Calu3 (cell line): ENCODE measurements around the gene KRT85. TPM values are rescaled to one million over a fixed set of nuclear protein-coding genes. Genes with fewer than 3 reads are reported as not detected.

Experiments
- Bru-seq: library from RNA; stranded (reverse); fragments of 400-500 nt; gene quantifications from one replicate; lab custom pipeline; 2021; lab: Mats Ljungman, UMichigan
- BruChase-seq, 2 experiments: library from RNA; stranded (reverse); fragments of 400-500 nt; gene quantifications; one replicate each; lab custom pipeline; 2021; lab: Mats Ljungman, UMichigan
- BruUV-seq: library from RNA; stranded (reverse); fragments of 400-500 nt; replicated peaks from 2 replicates; lab custom pipeline; 2021; lab: Mats Ljungman, UMichigan
- CTCF ChIA-PET: fragments of 300-600 bp; sonication (Branson Sonifier 250); formaldehyde crosslinking; loops from one replicate; lab custom pipeline; 2022; ENCODE audit warnings: antibody characterized with exemption; lab: Charles Lee
- DNase-seq: peaks from one replicate; pipeline ENCODE4 v3.0.0; 2022
- H3K27ac Mint-ChIP-seq: one replicate; pipeline ENCODE4 v1.8.0; 2022; ENCODE audit warnings: mixed read lengths; ENCODE audit not compliant: unreplicated experiment
- H3K27me3 Mint-ChIP-seq: one replicate; pipeline ENCODE4 v1.8.0; 2022; ENCODE audit warnings: mixed read lengths; ENCODE audit not compliant: unreplicated experiment
- H3K36me3 Mint-ChIP-seq: one replicate; pipeline ENCODE4 v1.8.0; 2022; ENCODE audit warnings: mild to moderate bottlenecking, moderate library complexity, mixed read lengths; ENCODE audit not compliant: insufficient read depth, unreplicated experiment
- H3K4me1 Mint-ChIP-seq: one replicate; pipeline ENCODE4 v1.8.0; 2022; ENCODE audit warnings: mild to moderate bottlenecking, low read depth, mixed read lengths; ENCODE audit not compliant: unreplicated experiment
- H3K4me3 Mint-ChIP-seq: one replicate; pipeline ENCODE4 v1.8.0; 2022; ENCODE audit warnings: mild to moderate bottlenecking, low read depth, moderate library complexity, mixed read lengths; ENCODE audit not compliant: unreplicated experiment
- H3K9me3 Mint-ChIP-seq: one replicate; pipeline ENCODE4 v1.8.0; 2022; ENCODE audit warnings: low read depth, mixed read lengths; ENCODE audit not compliant: unreplicated experiment
- intact Hi-C: fragments of 100-400 bp; cut with micrococcal nuclease; formaldehyde crosslinking; loops from one replicate; pipeline ENCODE4 v1.10.0; 2022; ENCODE audit not compliant: unreplicated experiment
- long read RNA-seq: library from polyadenylated mRNA; stranded (forward); transcript quantifications from one replicate; pipeline ENCODE4 v2.0.0, GENCODE V29; 2022
- total RNA-seq: library from RNA; stranded (reverse); gene quantifications from 2 replicates; pipeline ENCODE4 v1.2.3, GENCODE V29; 2022
- TF ChIP-seq, protein P1 (sequence below): fragments of 200-600 bp; IDR thresholded peaks from one replicate; pipeline ENCODE4 v1.8.0; 2022; ENCODE audit warnings: antibody characterized with exemption; ENCODE audit not compliant: unreplicated experiment

Gene KRT85
- total RNA-seq (not detected in 2 replicates), Bru-seq, nascent RNA (not detected), BruChase-seq, experiment 1, labeled RNA remaining after a 6-hour chase (not detected), BruChase-seq, experiment 2, labeled RNA remaining after a 2-hour chase (not detected)
- long read RNA-seq = 0 reads

DNA sequence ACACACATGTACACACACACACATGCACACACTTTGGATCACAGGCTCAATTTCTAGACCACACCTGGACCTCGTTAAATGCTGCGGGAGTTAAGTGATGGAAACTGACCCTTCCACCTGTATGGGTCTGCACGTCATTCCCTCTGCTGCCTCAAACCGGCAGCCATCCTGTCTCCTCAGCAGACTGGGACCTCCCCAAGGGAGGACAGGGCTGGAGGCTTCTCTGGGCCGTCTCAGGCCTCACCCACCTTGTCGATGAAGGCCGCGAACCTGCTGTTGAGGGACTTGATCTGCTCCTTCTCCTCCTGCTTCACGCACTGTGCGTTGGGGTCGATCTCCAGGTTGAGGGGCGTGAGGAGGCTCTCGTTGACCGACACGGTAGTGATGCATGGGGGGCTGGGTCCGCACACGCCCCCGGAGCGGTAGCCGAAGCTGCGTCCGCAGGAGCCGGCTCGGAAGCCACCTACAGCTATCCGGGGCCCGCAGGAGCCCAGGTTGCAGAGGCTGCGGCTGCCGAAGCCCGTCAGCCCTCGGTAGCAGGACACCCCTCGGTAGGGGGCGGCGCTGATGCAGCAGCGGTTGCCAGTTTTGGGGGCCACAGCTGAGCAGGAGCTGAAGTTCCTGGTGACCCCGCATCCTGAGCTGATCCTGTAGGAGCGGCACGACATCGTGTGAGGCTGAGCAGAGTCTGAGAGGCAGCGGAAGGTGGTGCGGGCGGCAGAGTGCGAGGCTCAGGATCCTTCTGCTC, at the start of gene KRT85:
KRT85 (minus strand) TSS at position 744 of the 748 bp plus-strand sequence; CDS start at position 668, 76 bp downstream.
- no TSS peak for BruUV-seq
- Mint-ChIP-seq H3K9me3 (no peaks in the 10 kb centered on the region), H3K27ac (no peak within 1 kb of the TSS), H3K36me3 (no peaks in the 10 kb centered on the region), H3K4me3 (no peak within 1 kb of the TSS), H3K4me1 (peaks cover 14% of the 10 kb centered on the region), H3K27me3 (no peaks in the 10 kb centered on the region)
- DNase-seq = no peak
- intact Hi-C loops = no loop called here
- CTCF ChIA-PET = no interaction called here
- TF ChIP-seq, protein P1, sequence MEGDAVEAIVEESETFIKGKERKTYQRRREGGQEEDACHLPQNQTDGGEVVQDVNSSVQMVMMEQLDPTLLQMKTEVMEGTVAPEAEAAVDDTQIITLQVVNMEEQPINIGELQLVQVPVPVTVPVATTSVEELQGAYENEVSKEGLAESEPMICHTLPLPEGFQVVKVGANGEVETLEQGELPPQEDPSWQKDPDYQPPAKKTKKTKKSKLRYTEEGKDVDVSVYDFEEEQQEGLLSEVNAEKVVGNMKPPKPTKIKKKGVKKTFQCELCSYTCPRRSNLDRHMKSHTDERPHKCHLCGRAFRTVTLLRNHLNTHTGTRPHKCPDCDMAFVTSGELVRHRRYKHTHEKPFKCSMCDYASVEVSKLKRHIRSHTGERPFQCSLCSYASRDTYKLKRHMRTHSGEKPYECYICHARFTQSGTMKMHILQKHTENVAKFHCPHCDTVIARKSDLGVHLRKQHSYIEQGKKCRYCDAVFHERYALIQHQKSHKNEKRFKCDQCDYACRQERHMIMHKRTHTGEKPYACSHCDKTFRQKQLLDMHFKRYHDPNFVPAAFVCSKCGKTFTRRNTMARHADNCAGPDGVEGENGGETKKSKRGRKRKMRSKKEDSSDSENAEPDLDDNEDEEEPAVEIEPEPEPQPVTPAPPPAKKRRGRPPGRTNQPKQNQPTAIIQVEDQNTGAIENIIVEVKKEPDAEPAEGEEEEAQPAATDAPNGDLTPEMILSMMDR = no peak

DNA sequence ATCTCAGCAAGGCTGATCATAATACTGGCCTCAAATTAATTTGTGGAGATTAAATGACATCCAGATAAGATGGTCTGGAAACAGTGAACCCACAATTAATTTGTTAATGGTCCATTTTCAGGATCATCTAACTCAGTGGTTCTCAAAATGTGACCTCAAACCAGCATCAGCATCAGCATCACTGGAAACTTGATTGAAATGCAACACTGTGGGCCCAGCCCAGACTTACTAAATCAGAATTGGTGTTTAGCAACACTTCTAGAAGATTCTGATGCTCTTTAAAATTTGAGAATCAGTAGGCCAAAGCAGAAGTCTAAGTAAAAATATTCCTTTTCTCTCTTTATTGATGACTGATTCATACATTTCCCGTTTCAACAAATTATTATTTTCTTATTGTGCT, 49.5 kb upstream of the KRT85 start:
- Mint-ChIP-seq H3K27ac (no peak overlapping the region), H3K27me3 (peaks cover 58% of the 10 kb centered on the region), H3K4me1 (no peaks in the 10 kb centered on the region), H3K36me3 (no peaks in the 10 kb centered on the region), H3K9me3 (no peaks in the 10 kb centered on the region), H3K4me3 (no peak overlapping the region)
- TF ChIP-seq, protein P1 = no peak
- intact Hi-C loops = no loop called here
- DNase-seq = no peak
- BruUV-seq = no TSS peak
- CTCF ChIA-PET = no interaction called here

DNA sequence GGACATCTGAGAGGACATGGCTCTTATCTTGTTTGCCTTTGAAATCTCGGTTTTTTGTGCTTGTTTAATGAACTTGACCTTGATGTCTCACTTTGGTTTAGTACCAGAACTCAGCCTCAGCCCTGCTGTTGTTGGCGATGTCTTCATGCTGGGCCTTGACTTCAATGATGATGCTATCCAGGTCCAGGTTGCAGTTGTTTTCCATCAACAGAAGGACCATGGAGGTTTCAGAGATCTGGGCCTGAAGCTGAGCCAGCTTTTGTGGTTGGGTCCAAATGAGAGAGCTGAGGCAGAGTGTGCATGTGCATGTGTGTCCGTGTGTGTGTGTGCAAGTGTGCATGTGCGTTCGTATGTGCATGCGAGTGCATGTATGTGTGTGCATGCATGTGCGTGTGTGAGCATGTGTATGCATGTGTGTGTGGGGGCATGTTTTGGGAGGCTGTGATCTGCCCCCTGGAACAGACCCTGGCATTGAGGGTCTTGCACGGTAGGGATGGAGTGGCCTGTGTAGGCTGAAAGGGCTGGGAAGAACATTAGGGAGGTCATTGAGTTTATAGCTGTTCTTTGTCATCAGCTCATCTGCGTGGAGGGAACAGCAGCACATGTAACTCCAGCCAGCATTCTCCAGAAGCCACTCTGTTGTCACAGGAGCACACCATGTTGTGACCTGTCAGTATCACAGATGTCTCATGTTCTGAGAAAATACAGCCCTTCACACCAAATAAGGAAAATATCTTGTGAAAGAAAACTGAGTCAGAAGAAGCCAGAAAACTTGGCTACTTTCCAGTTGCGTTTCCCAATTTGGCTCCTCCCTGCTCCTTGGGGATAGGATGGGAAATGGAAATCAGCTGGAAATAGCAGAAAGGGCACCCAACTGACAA, 48.8 kb upstream of the KRT85 start:
- no peak overlapping the region for H3K4me3 Mint-ChIP-seq
- no TSS peak for BruUV-seq
- CTCF ChIA-PET = no interaction called here
- TF ChIP-seq, protein P1 = no peak
- DNase-seq = no peak
- H3K4me1 Mint-ChIP-seq = no peaks in the 10 kb centered on the region
- intact Hi-C loops = no loop called here
- H3K36me3 Mint-ChIP-seq = no peaks in the 10 kb centered on the region
- peaks cover 51% of the 10 kb centered on the region for H3K27me3 Mint-ChIP-seq
- no peaks in the 10 kb centered on the region for H3K9me3 Mint-ChIP-seq
- H3K27ac Mint-ChIP-seq = no peak overlapping the region

DNA sequence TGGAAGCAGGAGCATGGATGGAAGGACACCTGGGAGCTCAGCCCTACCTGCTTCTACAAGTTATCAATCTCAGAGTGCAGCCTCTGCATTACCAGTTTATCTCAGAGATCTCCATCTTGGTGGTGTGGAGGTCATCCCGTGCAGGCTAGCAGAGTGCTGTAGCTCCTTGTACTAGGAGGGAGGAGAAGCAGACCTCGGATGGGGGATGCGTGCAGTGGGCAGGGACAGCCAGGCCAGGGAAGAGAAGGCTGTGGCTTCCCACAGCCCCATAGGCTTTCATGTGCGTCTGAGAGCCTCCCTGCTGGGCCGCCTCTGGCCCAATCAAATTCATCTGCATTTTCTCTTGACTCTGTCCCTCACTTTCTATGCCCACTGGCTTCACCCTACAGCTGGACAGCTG, 47.7 kb upstream of the KRT85 start:
- H3K4me3 Mint-ChIP-seq = no peak overlapping the region
- peaks cover 39% of the 10 kb centered on the region for H3K27me3 Mint-ChIP-seq
- no peaks in the 10 kb centered on the region for H3K9me3 Mint-ChIP-seq
- CTCF ChIA-PET = no interaction called here
- H3K27ac Mint-ChIP-seq = no peak overlapping the region
- BruUV-seq = no TSS peak
- no peak for DNase-seq
- TF ChIP-seq, protein P1 = no peak
- intact Hi-C loops = no loop called here
- H3K4me1 Mint-ChIP-seq = no peaks in the 10 kb centered on the region
- H3K36me3 Mint-ChIP-seq = no peaks in the 10 kb centered on the region
